Motor neuron (in vitro differentiated cells): ENCODE measurements around the gene NOX5. TPM values are rescaled to one million over a fixed set of nuclear protein-coding genes. Genes with fewer than 3 reads are reported as not detected.

Source experiments
- ATAC-seq, 8 experiments: fragments of 200-7000 bp; cut with Tn5 transposase; replicated peaks in 6 of 8; 2 replicates each; pipeline ENCODE4 v1.8.0; 2021; ENCODE audit warnings: mild to moderate bottlenecking in 8 of 8, moderate library complexity in 8 of 8
- H3K27ac ChIP-seq, 2 donors: fragments of 250-450 bp; sonication (Bioruptor Pico); 2 replicates each; pipeline ENCODE4 v1.9.0; 2021; ENCODE audit warnings: antibody characterized with exemption in 2 of 2, mild to moderate bottlenecking in 2 of 2, moderate library complexity in 1 of 2
- H3K4me1 ChIP-seq, 2 donors: fragments of 250-450 bp; sonication (Bioruptor Pico); replicated peaks in 1 of 2; 2 replicates each; pipeline ENCODE4 v1.6.1; 2021; ENCODE audit warnings: antibody characterized with exemption in 2 of 2, mild to moderate bottlenecking in 2 of 2, moderate library complexity in 1 of 2
- H3K4me3 ChIP-seq, 5 donors: fragments of 250-450 bp; sonication (Bioruptor Pico); 2 replicates each; pipeline ENCODE4 v1.9.0; 2021; ENCODE audit warnings: antibody characterized with exemption in 5 of 5, mild to moderate bottlenecking in 5 of 5, moderate library complexity in 4 of 5
- WGBS, 10 experiments: fragments of 450-650 bp; shearing (Covaris generic); methylation state at CpG; one replicate each; pipeline ENCODE4 v1.0.0; 2022; 5-methylcytosine and 5-hydroxymethylcytosine counted together
- in situ Hi-C, 9 experiments: fragments of 400-800 bp; cut with MboI; loops; one replicate each; pipeline ENCODE4 v1.15.0; 2021; ENCODE audit warnings: low sequenced_read_pairs in 9 of 9, low pct_unique_long_range_greater_than_20kb in 2 of 9; ENCODE audit not compliant: unreplicated experiment in 9 of 9
- total RNA-seq, 8 experiments: library from RNA; unstranded; fragments of 300-600 nt; gene quantifications; 2 replicates each; pipeline versions ENCODE4 v1.2.3 to v1.2.4, GENCODE V29; 2022

Gene NOX5
- total RNA-seq, 8 experiments from 2014 or later, result under 0.01 to 2.2 (median 0.17) TPM

DNA sequence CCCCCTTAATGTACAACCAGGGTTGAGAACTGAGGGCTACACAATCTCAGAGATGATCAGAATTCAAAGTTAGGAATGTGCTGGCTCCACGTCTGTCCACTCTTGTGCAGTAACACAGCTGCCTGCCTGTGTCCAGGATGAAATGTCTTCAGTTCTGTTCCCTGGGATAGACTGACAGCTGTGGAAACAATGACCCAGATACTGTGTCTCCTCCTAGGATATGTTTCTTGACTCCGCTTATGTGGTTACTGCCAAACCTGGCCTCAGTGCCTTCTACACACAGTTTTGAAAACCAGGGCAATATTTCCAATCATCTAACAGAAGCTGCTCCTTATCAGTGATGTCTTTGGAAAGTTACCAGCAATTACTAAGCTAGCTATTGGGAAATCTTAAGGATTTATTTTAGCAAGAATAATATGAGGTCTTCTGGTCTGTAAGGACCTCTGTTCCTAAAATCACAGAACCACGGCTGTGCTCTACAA, 67.6 kb downstream of the NOX5 start:
- H3K4me1 ChIP-seq, result peaks cover 8 to 16% of the 10 kb centered on the region in 2 donors
- H3K4me3 ChIP-seq, result no peak overlapping the region
- peak in 1 of 8 experiments; percentile 40 for ATAC-seq
- in situ Hi-C loops, result no loop called here
- 80 to 100% (median 90%) methylated on average over 1 to 2 of the region's 3 CpGs for WGBS, 10 experiments
- no peak overlapping the region for H3K27ac ChIP-seq

DNA sequence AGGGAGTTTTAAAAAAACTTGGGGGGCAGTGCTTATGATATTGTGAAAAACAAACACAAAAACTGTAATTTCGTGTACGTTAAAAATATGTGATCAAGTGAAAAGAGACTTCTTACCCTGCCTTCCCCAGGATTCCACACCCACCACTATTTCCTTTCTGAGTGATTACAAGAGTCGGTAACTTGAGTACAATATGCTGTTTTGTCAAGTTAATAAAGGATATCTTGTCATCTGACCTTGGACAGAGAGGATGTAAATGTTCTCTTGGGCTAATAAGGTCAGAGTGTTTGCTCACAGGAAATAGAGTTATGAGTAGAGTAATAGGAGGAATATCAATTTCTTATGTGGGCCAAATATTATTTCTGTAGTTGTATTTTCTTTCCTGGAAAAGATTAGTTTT, 68.1 kb downstream of the NOX5 start:
- 38 to 96% (median 63%) methylated on average over 1 to 3 of the region's 3 CpGs; no CpG with 5 or more reads in 2 of the 10 experiments for WGBS, 10 experiments
- H3K4me1 ChIP-seq, result peaks cover 8 to 16% of the 10 kb centered on the region in 2 donors
- H3K4me3 ChIP-seq, result no peak overlapping the region
- in situ Hi-C loops, result no loop called here
- ATAC-seq, result no peak
- H3K27ac ChIP-seq, result no peak overlapping the region

DNA sequence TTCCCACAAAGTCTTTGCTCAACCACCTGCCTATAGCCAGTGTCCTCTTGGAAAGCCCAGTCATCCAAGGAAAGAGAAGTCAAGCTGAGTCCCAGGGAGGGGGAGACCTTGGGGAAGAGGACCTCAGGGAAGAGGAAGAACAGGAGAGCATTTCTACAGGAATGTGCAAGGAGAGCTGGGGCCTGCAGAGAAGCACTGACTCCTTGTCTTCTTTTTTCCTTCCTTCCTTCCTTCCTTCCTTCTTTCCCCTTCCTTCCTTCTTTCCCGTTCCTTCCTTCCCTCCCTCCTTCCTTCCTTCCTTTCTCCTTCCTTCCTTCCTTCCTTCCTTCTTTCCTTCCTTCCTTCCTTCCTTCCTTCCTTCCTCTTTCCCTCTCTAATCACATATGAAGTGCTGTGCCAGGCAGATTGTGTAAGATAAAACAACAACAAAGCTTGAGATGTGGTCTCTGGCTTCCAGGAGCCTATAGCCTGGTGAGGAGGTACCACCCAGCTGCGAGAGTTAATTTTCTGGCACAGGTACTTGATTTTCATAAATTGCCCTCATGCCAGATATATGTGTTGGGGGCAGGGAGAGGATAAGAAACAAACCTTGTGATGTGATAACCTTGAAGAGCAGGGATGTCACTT, 70.0 kb downstream of the NOX5 start:
- H3K27ac ChIP-seq, result no peak overlapping the region
- ATAC-seq, result no peak
- peaks cover 8 to 16% of the 10 kb centered on the region in 2 donors for H3K4me1 ChIP-seq
- in situ Hi-C loops, result no loop called here
- WGBS, 10 experiments, result 100% methylated on average over 1 of the region's 2 CpGs; no CpG with 5 or more reads in 9 of the 10 experiments
- H3K4me3 ChIP-seq, result no peak overlapping the region

- no peak for ATAC-seq
- Histone ChIP-seq H3K4me1 (peaks cover 11 to 19% of the 10 kb centered on the region in 2 donors), H3K27ac (no peak overlapping the region), H3K4me3 (no peak overlapping the region)
- WGBS, 10 experiments, result 33 to 83% (median 44%) methylated on average over 1 to 5 of the region's 5 CpGs
- in situ Hi-C loops, result no loop called here
Measured at GRCh38 chr15:69085325-69086081, 71.0 kb downstream of the NOX5 start.

GRCh38 chr15:69086427-69087204, 72.1 kb downstream of the NOX5 start:
- H3K4me1 ChIP-seq, result peaks cover 10 to 12% of the 10 kb centered on the region in 2 donors
- no peak overlapping the region for H3K4me3 ChIP-seq
- ATAC-seq, result peak in 1 of 8 experiments; percentile 18
- 0 to 87% (median 37%) methylated on average over 1 to 14 of the region's 14 CpGs for WGBS, 10 experiments
- no peak overlapping the region for H3K27ac ChIP-seq
- in situ Hi-C loops, result no loop called here

GRCh38 chr15:69087366-69087976, 73.0 kb downstream of the NOX5 start:
- no peak overlapping the region for H3K27ac ChIP-seq
- 27 to 100% (median 81%) methylated on average over 1 to 5 of the region's 5 CpGs for WGBS, 10 experiments

GRCh38 chr15:69088300-69088965, 73.9 kb downstream of the NOX5 start:
- Histone ChIP-seq H3K4me1 (peaks cover 6 to 12% of the 10 kb centered on the region in 2 donors), H3K27ac (no peak overlapping the region), H3K4me3 (no peak overlapping the region)
- no peak for ATAC-seq
- in situ Hi-C loops, result no loop called here
- WGBS, 10 experiments, result 33 to 100% (median 63%) methylated on average over 1 to 8 of the region's 10 CpGs; no CpG with 5 or more reads in 2 of the 10 experiments

More at GRCh38 chr15:69087366-69087976, 73.0 kb downstream of the NOX5 start:
- in situ Hi-C loops, result no loop called here
- peak in 1 of 8 experiments; percentile 8 for ATAC-seq
- Histone ChIP-seq H3K4me1 (peaks cover 8 to 12% of the 10 kb centered on the region in 2 donors), H3K4me3 (no peak overlapping the region)

DNA sequence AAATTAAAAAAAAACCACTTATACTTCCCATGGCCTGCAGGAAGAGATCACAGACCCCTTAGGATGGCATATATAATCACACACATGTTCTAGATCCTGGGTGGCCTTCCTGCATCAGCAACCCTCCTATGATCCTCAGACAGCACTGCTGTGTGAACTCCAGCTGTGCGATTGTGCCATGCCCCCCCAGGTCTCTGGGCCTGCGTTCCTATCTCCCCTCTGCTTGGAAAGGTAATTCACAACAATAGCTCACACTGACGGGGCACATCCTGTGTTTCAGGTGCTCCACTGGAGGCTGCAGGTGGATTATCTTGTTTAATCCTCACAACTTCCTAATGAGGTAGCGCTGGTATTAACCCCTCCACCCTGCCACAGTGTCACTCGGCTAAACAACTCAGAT, 74.8 kb downstream of the NOX5 start:
- H3K4me1 ChIP-seq, result peaks cover 6 to 12% of the 10 kb centered on the region in 2 donors
- 60 to 100% (median 82%) methylated on average over 1 to 5 of the region's 5 CpGs; no CpG with 5 or more reads in 4 of the 10 experiments for WGBS, 10 experiments
- H3K27ac ChIP-seq, result no peak overlapping the region
- in situ Hi-C loops, result no loop called here
- H3K4me3 ChIP-seq, result no peak overlapping the region
- no peak for ATAC-seq

DNA sequence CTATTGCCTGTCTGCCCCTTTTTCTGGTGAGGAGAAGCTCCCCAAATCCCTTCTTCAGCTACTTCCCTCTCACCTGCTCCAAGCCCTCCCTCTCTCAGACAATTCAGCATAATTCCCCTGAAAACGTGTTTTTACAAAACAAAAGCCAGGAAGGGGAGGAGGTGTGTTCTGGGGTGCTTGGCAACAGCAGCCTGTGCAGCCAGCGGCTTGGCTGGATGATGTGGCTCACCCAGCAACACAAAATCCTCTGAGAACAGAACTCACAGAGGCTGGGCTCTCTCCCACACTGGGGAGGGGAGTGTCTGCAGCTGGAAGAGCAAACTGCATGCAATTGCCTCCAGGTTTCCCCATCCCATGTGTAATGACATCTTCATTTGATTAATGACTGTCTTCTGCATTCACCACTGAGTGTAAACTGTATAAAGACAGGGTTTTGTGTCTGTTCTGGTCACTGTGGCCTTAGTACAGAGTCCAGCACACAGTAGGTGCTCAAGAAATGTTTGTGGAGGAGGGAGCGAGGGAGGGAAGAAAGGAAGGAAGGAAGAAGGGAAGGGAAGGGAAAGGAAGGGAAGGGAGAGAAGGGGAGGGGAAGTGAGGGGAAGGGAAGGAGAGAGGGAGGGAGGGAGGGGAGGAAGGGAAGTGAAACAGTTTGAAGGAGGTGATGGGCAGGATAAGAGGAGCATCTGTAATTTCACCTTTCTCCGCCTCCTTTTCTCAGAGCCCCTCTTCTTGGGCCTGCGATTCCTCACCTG, 75.9 kb downstream of the NOX5 start:
- H3K4me1 ChIP-seq, result peaks cover 10 to 14% of the 10 kb centered on the region in 2 donors
- in situ Hi-C loops, result no loop called here
- WGBS, 10 experiments, result 0 to 100% (median 47%) methylated on average over 1 to 3 of the region's 5 CpGs; no CpG with 5 or more reads in 5 of the 10 experiments
- H3K4me3 ChIP-seq, result no peak overlapping the region
- peak; percentile 49 to 96 (median 93) for ATAC-seq
- peak overlapping the region in 1 of 2 donors; percentile 67 for H3K27ac ChIP-seq

DNA sequence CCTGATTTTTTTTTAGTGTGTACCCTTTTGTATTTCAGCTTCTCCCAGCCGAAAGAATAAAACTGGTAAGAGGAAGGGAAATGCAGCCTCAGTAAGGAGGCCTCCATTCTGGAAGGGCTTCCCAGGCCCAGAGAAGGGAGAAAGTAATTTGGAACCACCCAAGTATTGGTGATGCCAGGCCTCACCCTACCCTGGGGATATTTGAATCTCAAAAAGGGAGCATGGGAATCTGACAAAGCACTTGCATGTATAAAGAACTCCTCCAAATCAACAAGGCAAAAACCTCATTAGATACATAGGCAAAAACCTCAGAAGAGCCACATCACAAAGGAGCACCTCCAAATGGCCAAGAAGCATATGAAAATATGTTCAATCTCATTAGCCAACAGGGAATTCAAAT, 77.2 kb downstream of the NOX5 start:
- 33 to 100% (median 67%) methylated on average over 1 of the region's 1 CpG; no CpG with 5 or more reads in 6 of the 10 experiments for WGBS, 10 experiments
- peaks cover 8 to 10% of the 10 kb centered on the region in 2 donors for H3K4me1 ChIP-seq
- H3K27ac ChIP-seq, result no peak overlapping the region
- H3K4me3 ChIP-seq, result no peak overlapping the region
- in situ Hi-C loops, result no loop called here
- peak in 3 of 8 experiments; percentile 18 to 62 (median 19) for ATAC-seq

GRCh38 chr15:69092159-69092558, 77.7 kb downstream of the NOX5 start:
- 38 to 94% (median 79%) methylated on average over 3 to 7 of the region's 7 CpGs; no CpG with 5 or more reads in 2 of the 10 experiments for WGBS, 10 experiments
- in situ Hi-C loops, result no loop called here
- H3K4me1 ChIP-seq, result peaks cover 6 to 10% of the 10 kb centered on the region in 2 donors

More at GRCh38 chr15:69092159-69092558, 77.7 kb downstream of the NOX5 start:
- no peak for ATAC-seq
- no peak overlapping the region for H3K4me3 ChIP-seq
- no peak overlapping the region for H3K27ac ChIP-seq
